SK-N-SH treated with all-trans-retinoic acid at 6 μM for 48 hours (cell line): ENCODE measurements around the gene PGM1.

ENCODE experiments used
- BACH2 ChIP-seq: fragments of 250-450 bp; sonication (Bioruptor Pico); IDR thresholded peaks from 2 replicates; pipeline ENCODE4 v1.9.0; 2021; ENCODE audit warnings: mild to moderate bottlenecking, borderline replicate concordance
- CREB5 ChIP-seq: fragments of 250-450 bp; sonication (Bioruptor Pico); IDR thresholded peaks from 2 replicates; pipeline ENCODE4 v1.5.1; 2020; ENCODE audit warnings: low read depth, mild to moderate bottlenecking, moderate library complexity
- ESRRG ChIP-seq: fragments of 250-450 bp; sonication (Bioruptor Pico); IDR thresholded peaks from 2 replicates; pipeline ENCODE4 v1.6.1; 2021; ENCODE audit warnings: mild to moderate bottlenecking
- POU6F1 ChIP-seq: fragments of 250-450 bp; sonication (Bioruptor Pico); IDR thresholded peaks from 2 replicates; pipeline ENCODE4 v1.8.0; 2021; ENCODE audit warnings: low read depth, mild to moderate bottlenecking, moderate library complexity, borderline replicate concordance
- RARB ChIP-seq: fragments of 250-450 bp; sonication (Bioruptor Pico); IDR thresholded peaks from 2 replicates; pipeline ENCODE4 v1.8.0; 2021; ENCODE audit warnings: mild to moderate bottlenecking, moderate library complexity
- SNAI2 ChIP-seq: fragments of 250-450 bp; sonication (Bioruptor Pico); IDR thresholded peaks from 2 replicates; pipeline ENCODE4 v1.5.0; 2020; ENCODE audit warnings: mild to moderate bottlenecking, moderate library complexity
- ZNF565 ChIP-seq: fragments of 450-650 bp; formaldehyde crosslinking; conservative IDR thresholded peaks from 2 replicates; pipeline ENCODE4 v1.5.0; 2020; ENCODE audit warnings: low read depth, mild to moderate bottlenecking, moderate library complexity

- no peak for TF ChIP-seq SNAI2 (CRISPR knock-in tag)
- TF ChIP-seq RARB (CRISPR knock-in tag), result no peak
- no peak for TF ChIP-seq BACH2 (CRISPR knock-in tag)
- TF ChIP-seq CREB5, result no peak
- TF ChIP-seq POU6F1, result no peak
- TF ChIP-seq ESRRG (CRISPR knock-in tag), result no peak
- TF ChIP-seq ZNF565 (CRISPR knock-in tag), result no peak
These were observed 37.7 kb upstream of the PGM1 start for GRCh38 chr1:63555480-63555879.
